ENCODE results near the gene PIP4K2A. TPM values are rescaled to one million over a fixed set of nuclear protein-coding genes. Genes with fewer than 3 reads are reported as not detected.

Gene PIP4K2A
- total and polyA plus RNA-seq, 9 donors: 4.3 to 85.6 (median 18.4) TPM

- intact Hi-C loops (cut with DNase I): loop anchor here in 1 of 4 donors (10.0 kb wide), 1 partner anchor 428 kb away; no protein-coding TSS in a partner anchor
- H3K27ac ChIP-seq: no peak overlapping the region
- no peaks in the 10 kb centered on the region for H3K9me3 ChIP-seq
- WGBS, 3 donors: 73 to 82% (median 79%) methylated on average over 6 of the region's 6 CpGs
- H3K27me3 ChIP-seq: no peaks in the 10 kb centered on the region
- DNase-seq: no peak
- no peaks in the 10 kb centered on the region for H3K36me3 ChIP-seq
- peaks cover 1% of the 10 kb centered on the region for H3K4me1 ChIP-seq (ENCODE audit: insufficient read depth)
- H3K4me3 ChIP-seq: no peak overlapping the region
- TF ChIP-seq CTCF (IDR thresholded peaks at IDR 0.05): no peak
- TF ChIP-seq EP300 (IDR thresholded peaks at IDR 0.05): no peak
- no peak for TF ChIP-seq POLR2A (IDR thresholded peaks at IDR 0.05)
Observed at GRCh38 chr10:22556774-22557173, 157.6 kb downstream of the PIP4K2A start.

- peaks cover 1% of the 10 kb centered on the region for H3K4me1 ChIP-seq (ENCODE audit: insufficient read depth)
- no peaks in the 10 kb centered on the region for H3K9me3 ChIP-seq
- WGBS, 3 donors: 8 to 16% (median 13%) methylated on average over 25 to 29 of the region's 29 CpGs
- peak; percentile 72 to 90 (median 87) for DNase-seq
- no peaks in the 10 kb centered on the region for H3K27me3 ChIP-seq
- H3K36me3 ChIP-seq: no peaks in the 10 kb centered on the region
- H3K4me3 ChIP-seq: peak overlapping the region; percentile 31
- H3K27ac ChIP-seq: peak overlapping the region in 1 of 2 donors; percentile 77
- intact Hi-C loops (cut with DNase I): loop anchor here in 1 of 4 donors (10.0 kb wide), 1 partner anchor 430 kb away; no protein-coding TSS in a partner anchor
- TF ChIP-seq EP300 (IDR thresholded peaks at IDR 0.05): no peak
- TF ChIP-seq CTCF (IDR thresholded peaks at IDR 0.05): peak in 1 of 3 donors; percentile 6
Observed at GRCh38 chr10:22554461-22555182, 159.8 kb downstream of the PIP4K2A start.

- 83 to 88% (median 88%) methylated on average over 7 of the region's 7 CpGs for WGBS, 3 donors
- Histone ChIP-seq H3K4me1 (ENCODE audit: insufficient read depth) (peaks cover 1% of the 10 kb centered on the region), H3K27me3 (no peaks in the 10 kb centered on the region), H3K4me3 (no peak overlapping the region), H3K9me3 (no peaks in the 10 kb centered on the region), H3K36me3 (no peaks in the 10 kb centered on the region), H3K27ac (peak overlapping the region in 1 of 2 donors; percentile 77)
- no peak for DNase-seq
- intact Hi-C loops (cut with DNase I): loop anchor here in 1 of 4 donors (10.0 kb wide), 1 partner anchor 431 kb away; no protein-coding TSS in a partner anchor
- TF ChIP-seq EP300 (IDR thresholded peaks at IDR 0.05) (no peak), POLR2A (IDR thresholded peaks at IDR 0.05) (no peak), CTCF (IDR thresholded peaks at IDR 0.05) (no peak)
Observed at GRCh38 chr10:22553452-22553995, 160.9 kb downstream of the PIP4K2A start.

- no peak for DNase-seq
- intact Hi-C loops (cut with DNase I): loop anchor here in 1 of 4 donors (10.0 kb wide), 1 partner anchor 432 kb away; no protein-coding TSS in a partner anchor
- H3K27me3 ChIP-seq: no peaks in the 10 kb centered on the region
- no peaks in the 10 kb centered on the region for H3K9me3 ChIP-seq
- H3K36me3 ChIP-seq: no peaks in the 10 kb centered on the region
- H3K4me1 ChIP-seq (ENCODE audit: insufficient read depth): peaks cover 1% of the 10 kb centered on the region
- H3K4me3 ChIP-seq: no peak overlapping the region
- WGBS, 3 donors: 74 to 88% (median 78%) methylated on average over 5 of the region's 5 CpGs
- no peak overlapping the region for H3K27ac ChIP-seq
- TF ChIP-seq EP300 (IDR thresholded peaks at IDR 0.05) (no peak), POLR2A (IDR thresholded peaks at IDR 0.05) (no peak), CTCF (IDR thresholded peaks at IDR 0.05) (no peak)
Observed at GRCh38 chr10:22552888-22553378, 161.4 kb downstream of the PIP4K2A start.
